HEK293 (cell line): Measurements from ENCODE around the gene NKX1-1.

ENCODE experiments used
- CTCF ChIA-PET: fragments of 350-600 bp; formaldehyde crosslinking; extraction: SDS; loops from one replicate; lab custom pipeline; 2021; ENCODE audit warnings: antibody characterized with exemption; lab: Yijun Ruan, JAX
- POLR2A ChIA-PET: fragments of 300-600 bp; formaldehyde crosslinking; extraction: SDS; loops from one replicate; lab custom pipeline; 2020; ENCODE audit warnings: antibody characterized with exemption, inconsistent platforms; lab: Yijun Ruan, JAX
- H3K27ac ChIP-seq: fragments of 200-500 bp; sonication (Bioruptor generic); 2 replicates; pipeline ENCODE4 v1.5.1; 2014; ENCODE audit warnings: low read depth, low read length, control low read depth, inconsistent platforms; ENCODE audit errors: extremely low read depth
- H3K36me3 ChIP-seq, 2 experiments: fragments of 200-500 bp in 1 of 2; sonication (Bioruptor generic) in 1 of 2; 1 replicate in 1 of 2; 2 replicates in 1 of 2; pipeline ENCODE4 v1.5.1; 2014 to 2017; ENCODE audit warnings: inconsistent platforms in 2 of 2, low read length in 2 of 2; ENCODE audit not compliant: control insufficient read depth in 2 of 2, insufficient read depth in 1 of 2
- H3K4me1 ChIP-seq: fragments of 200-500 bp; sonication (Bioruptor generic); 2 replicates; pipeline ENCODE4 v1.5.1; 2014; ENCODE audit warnings: mild to moderate bottlenecking, low read length, inconsistent platforms; ENCODE audit not compliant: control insufficient read depth, insufficient read depth
- H3K4me3 ChIP-seq: 2 replicates; pipeline ENCODE4 v1.5.1; 2011; ENCODE audit warnings: low read depth, mild to moderate bottlenecking, control low read depth, low read length, moderate library complexity
- H3K9me3 ChIP-seq: fragments of 200-500 bp; sonication (Bioruptor generic); 2 replicates; pipeline ENCODE4 v1.5.1; 2014; ENCODE audit warnings: low read depth, low read length, inconsistent platforms; ENCODE audit not compliant: control insufficient read depth, insufficient read depth
- SCRT1 ChIP-seq: fragments of 450-650 bp; formaldehyde crosslinking; IDR thresholded peaks from 2 replicates; pipeline ENCODE4 v1.5.1; 2016; ENCODE audit warnings: missing biosample characterization, missing genetic modification characterization, borderline replicate concordance
- WT1 ChIP-seq: fragments of 450-650 bp; formaldehyde crosslinking; IDR thresholded peaks from 2 replicates; pipeline ENCODE4 v1.5.1; 2016; ENCODE audit warnings: missing biosample characterization, missing genetic modification characterization
- ZNF202 ChIP-seq: fragments of 450-650 bp; formaldehyde crosslinking; IDR thresholded peaks from 2 replicates; pipeline ENCODE4 v1.5.1; 2016; ENCODE audit warnings: missing biosample characterization, missing genetic modification characterization, borderline replicate concordance
- ZNF248 ChIP-seq: fragments of 450-650 bp; formaldehyde crosslinking; IDR thresholded peaks from 2 replicates; pipeline ENCODE4 v1.5.1; 2017; ENCODE audit warnings: missing biosample characterization, missing genetic modification characterization
- ZNF449 ChIP-seq: fragments of 450-650 bp; formaldehyde crosslinking; IDR thresholded peaks from 2 replicates; pipeline ENCODE4 v1.5.1; 2017; ENCODE audit warnings: missing biosample characterization, mild to moderate bottlenecking, missing genetic modification characterization, moderate library complexity
- ZNF561 ChIP-seq: fragments of 450-650 bp; IDR thresholded peaks from 2 replicates; pipeline ENCODE4 v1.5.1; 2018; ENCODE audit warnings: missing biosample characterization, missing genetic modification characterization, borderline replicate concordance
- ZNF596 ChIP-seq: fragments of 450-650 bp; IDR thresholded peaks from 2 replicates; pipeline ENCODE4 v1.5.0; 2018; ENCODE audit warnings: missing biosample characterization, mild to moderate bottlenecking, missing genetic modification characterization, moderate library complexity
- ZNF623 ChIP-seq: fragments of 450-650 bp; formaldehyde crosslinking; IDR thresholded peaks from 2 replicates; pipeline ENCODE4 v1.5.1; 2016; ENCODE audit warnings: missing biosample characterization, missing genetic modification characterization
- ZNF654 ChIP-seq: fragments of 450-650 bp; formaldehyde crosslinking; IDR thresholded peaks from 2 replicates; pipeline ENCODE4 v1.5.1; 2016; ENCODE audit warnings: low read depth, missing biosample characterization, missing genetic modification characterization
- ZNF76 ChIP-seq: fragments of 450-650 bp; formaldehyde crosslinking; IDR thresholded peaks from 2 replicates; pipeline ENCODE4; 2016; ENCODE audit warnings: low read depth, missing biosample characterization, missing genetic modification characterization, borderline replicate concordance
- ZNF776 ChIP-seq: fragments of 450-650 bp; formaldehyde crosslinking; IDR thresholded peaks from 2 replicates; pipeline ENCODE4 v1.5.0; 2017; ENCODE audit warnings: missing biosample characterization, missing genetic modification characterization, borderline replicate concordance
- ZNF792 ChIP-seq: fragments of 450-650 bp; formaldehyde crosslinking; IDR thresholded peaks from 2 replicates; pipeline ENCODE4 v1.5.1; 2016; ENCODE audit warnings: missing biosample characterization, missing genetic modification characterization
- TF ChIP-seq, protein P1 (sequence below): fragments of 450-650 bp; formaldehyde crosslinking; IDR thresholded peaks from 2 replicates; pipeline ENCODE4 v1.5.1; 2016; ENCODE audit warnings: missing biosample characterization, missing genetic modification characterization, low read depth
- TF ChIP-seq, protein P2 (sequence below): fragments of 450-650 bp; formaldehyde crosslinking; IDR thresholded peaks from 2 replicates; pipeline ENCODE4 v1.5.1; 2016; ENCODE audit warnings: missing biosample characterization, missing genetic modification characterization
- TF ChIP-seq, protein P3 (sequence below): fragments of 450-650 bp; formaldehyde crosslinking; IDR thresholded peaks from 2 replicates; pipeline ENCODE4 v1.5.1; 2016; ENCODE audit warnings: missing biosample characterization, missing genetic modification characterization, borderline replicate concordance

NKX1-1 gene

DNA sequence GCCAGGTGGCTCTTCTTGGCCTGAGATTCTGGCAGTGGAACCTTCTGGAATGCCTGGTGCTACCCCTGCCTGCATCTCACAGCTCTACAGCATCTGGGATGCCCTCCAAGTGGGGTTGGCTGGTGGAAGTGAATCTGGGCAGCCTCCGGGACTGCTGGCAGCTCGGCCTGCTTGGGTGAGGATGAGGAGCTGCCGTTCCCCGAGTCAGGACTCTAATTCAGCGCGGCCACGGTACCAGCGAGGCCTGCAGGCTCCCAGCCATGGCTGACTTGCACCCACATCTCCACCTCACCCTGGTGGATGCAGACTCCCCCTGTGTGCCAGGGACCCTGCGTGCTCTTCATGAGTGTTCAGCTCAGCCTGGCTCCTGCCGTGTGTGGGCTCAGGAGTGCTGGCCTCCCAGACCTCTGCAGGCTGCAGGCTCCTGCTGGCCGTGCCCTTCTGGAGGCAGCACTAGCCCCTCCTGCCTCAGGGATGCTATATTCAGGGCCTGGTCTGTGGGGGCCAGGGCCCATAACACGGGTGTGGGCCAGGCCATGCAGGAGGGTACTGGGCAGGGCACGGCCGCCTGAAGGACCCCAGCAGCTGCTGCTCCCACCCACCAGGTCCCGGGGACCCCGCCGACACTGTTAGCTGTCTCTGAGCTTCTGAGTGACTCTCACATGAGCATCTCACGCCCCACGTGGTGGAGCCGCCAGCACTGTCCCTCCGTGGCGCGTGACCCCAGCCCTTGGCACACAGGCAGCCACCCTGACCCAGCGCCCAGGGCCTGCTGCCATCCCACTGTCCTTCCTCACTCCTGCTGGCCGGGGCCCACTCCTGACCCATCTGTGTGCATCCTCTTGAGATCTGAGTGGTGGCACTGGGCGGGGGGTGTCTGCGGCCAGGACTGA is 48.6 kb downstream of the NKX1-1 start (continued):
- TF ChIP-seq ZNF449 (tag by site-specific recombination) (no peak), ZNF76 (tag by site-specific recombination) (no peak), ZNF623 (no peak), ZNF561 (tag by site-specific recombination) (no peak), SCRT1 (tag by site-specific recombination) (no peak), ZNF792 (tag by site-specific recombination) (no peak)

DNA sequence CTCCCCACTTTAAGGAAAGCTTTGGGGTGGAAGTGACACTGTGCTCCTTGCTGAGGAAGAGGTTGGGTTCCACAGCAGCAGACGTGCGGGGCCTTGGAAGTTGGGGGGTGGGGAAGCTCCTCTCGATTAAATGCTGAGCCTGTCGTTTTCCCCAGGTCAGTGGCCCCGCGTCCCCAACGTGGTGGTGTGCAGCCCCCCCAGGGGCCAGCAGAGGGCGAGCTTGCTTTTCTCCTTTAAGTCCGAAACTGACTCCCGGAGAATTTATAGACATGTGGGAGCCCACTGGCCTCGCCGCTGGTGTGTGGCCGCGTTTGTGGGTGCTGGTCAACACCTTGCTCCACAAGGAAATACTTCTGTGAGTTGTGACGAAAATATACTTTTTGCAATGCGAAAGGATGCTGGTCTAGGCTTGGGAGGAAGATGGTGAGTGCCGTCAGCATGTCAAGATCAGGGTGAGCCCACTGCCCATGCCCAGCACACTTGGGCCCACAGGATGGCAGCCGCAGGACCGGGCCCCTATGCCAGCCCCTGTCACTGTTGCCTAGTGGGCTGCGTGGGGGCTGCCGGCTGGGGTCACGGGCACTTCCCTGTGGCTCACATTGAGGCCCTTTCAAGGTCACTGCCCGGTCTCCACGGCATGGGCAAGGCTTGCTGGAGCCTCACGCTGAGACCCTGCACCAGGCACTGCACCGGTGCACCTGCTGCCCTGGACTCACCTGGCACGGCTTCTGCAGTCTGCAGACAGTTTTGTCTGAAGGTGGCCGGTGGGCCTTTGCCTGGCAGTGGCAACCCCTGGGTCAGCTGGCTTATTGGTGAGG is 49.9 kb downstream of the NKX1-1 start:
- H3K4me1 ChIP-seq = no peaks in the 10 kb centered on the region
- TF ChIP-seq, protein P1, sequence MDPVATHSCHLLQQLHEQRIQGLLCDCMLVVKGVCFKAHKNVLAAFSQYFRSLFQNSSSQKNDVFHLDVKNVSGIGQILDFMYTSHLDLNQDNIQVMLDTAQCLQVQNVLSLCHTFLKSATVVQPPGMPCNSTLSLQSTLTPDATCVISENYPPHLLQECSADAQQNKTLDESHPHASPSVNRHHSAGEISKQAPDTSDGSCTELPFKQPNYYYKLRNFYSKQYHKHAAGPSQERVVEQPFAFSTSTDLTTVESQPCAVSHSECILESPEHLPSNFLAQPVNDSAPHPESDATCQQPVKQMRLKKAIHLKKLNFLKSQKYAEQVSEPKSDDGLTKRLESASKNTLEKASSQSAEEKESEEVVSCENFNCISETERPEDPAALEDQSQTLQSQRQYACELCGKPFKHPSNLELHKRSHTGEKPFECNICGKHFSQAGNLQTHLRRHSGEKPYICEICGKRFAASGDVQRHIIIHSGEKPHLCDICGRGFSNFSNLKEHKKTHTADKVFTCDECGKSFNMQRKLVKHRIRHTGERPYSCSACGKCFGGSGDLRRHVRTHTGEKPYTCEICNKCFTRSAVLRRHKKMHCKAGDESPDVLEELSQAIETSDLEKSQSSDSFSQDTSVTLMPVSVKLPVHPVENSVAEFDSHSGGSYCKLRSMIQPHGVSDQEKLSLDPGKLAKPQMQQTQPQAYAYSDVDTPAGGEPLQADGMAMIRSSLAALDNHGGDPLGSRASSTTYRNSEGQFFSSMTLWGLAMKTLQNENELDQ (tag by site-specific recombination) = no peak
- no peak for TF ChIP-seq ZNF776
- TF ChIP-seq, protein P2, sequence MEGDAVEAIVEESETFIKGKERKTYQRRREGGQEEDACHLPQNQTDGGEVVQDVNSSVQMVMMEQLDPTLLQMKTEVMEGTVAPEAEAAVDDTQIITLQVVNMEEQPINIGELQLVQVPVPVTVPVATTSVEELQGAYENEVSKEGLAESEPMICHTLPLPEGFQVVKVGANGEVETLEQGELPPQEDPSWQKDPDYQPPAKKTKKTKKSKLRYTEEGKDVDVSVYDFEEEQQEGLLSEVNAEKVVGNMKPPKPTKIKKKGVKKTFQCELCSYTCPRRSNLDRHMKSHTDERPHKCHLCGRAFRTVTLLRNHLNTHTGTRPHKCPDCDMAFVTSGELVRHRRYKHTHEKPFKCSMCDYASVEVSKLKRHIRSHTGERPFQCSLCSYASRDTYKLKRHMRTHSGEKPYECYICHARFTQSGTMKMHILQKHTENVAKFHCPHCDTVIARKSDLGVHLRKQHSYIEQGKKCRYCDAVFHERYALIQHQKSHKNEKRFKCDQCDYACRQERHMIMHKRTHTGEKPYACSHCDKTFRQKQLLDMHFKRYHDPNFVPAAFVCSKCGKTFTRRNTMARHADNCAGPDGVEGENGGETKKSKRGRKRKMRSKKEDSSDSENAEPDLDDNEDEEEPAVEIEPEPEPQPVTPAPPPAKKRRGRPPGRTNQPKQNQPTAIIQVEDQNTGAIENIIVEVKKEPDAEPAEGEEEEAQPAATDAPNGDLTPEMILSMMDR (tag by site-specific recombination) = 0 out of 2 replicates have a peak, but pooled peaks have one; percentile 21
- TF ChIP-seq, protein P3, sequence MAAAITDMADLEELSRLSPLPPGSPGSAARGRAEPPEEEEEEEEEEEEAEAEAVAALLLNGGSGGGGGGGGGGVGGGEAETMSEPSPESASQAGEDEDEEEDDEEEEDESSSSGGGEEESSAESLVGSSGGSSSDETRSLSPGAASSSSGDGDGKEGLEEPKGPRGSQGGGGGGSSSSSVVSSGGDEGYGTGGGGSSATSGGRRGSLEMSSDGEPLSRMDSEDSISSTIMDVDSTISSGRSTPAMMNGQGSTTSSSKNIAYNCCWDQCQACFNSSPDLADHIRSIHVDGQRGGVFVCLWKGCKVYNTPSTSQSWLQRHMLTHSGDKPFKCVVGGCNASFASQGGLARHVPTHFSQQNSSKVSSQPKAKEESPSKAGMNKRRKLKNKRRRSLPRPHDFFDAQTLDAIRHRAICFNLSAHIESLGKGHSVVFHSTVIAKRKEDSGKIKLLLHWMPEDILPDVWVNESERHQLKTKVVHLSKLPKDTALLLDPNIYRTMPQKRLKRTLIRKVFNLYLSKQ (tag by site-specific recombination) = no peak
- no peak for TF ChIP-seq ZNF596 (tag by site-specific recombination)
- TF ChIP-seq ZNF248 = no peak
- peak; percentile 50 for TF ChIP-seq ZNF654 (tag by site-specific recombination)
- no peak for TF ChIP-seq WT1 (tag by site-specific recombination)
- TF ChIP-seq ZNF202 (tag by site-specific recombination) = no peak
- H3K27ac ChIP-seq = no peak overlapping the region
- ChIA-PET POLR2A (interaction anchor here (1.1 kb wide), 1 partner anchor 10 kb away, joined by 4 read pairs; the partner anchor contains the start of gene UVSSA), CTCF (interaction anchor here (0.6 to 2.7 kb wide), 15 partner anchors 8 to 363 kb away, joined by 3 to 14 read pairs (median 4); no protein-coding TSS in a partner anchor)
- H3K9me3 ChIP-seq = no peaks in the 10 kb centered on the region
- peaks cover 0 to 81% of the 10 kb centered on the region in 2 experiments; a peak in 1 of 3 replicates for H3K36me3 ChIP-seq
- H3K4me3 ChIP-seq = no peak overlapping the region
